HG02852 (cell line): ENCODE results near the gene EIF3L.

Source experiments
- ATAC-seq: cut with Tn5 transposase; IDR thresholded peaks from one replicate; pipeline ENCODE4 v1.9.1; 2021; ENCODE audit warnings: mild to moderate bottlenecking, moderate library complexity; ENCODE audit not compliant: unreplicated experiment

The EIF3L gene

DNA sequence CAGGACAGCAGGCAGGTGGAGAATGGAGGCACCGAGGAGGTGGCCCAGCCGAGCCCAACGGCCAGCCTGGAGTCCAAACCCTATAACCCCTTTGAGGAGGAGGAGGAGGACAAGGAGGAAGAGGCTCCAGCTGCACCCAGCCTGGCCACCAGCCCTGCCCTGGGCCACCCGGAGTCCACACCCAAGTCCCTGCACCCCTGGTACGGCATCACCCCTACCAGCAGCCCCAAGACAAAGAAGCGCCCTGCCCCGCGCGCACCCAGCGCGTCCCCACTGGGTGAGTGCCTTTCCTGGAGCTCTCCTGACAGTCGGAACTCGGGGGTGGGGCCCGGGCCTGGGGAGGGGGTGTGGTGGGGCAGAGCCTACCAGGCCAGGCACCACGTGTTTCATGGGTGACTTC lies 76.5 kb downstream of the EIF3L start:
- ATAC-seq, result no peak

- no peak for ATAC-seq
Observed at GRCh38 chr22:37926358-37926757, 77.1 kb downstream of the EIF3L start.

DNA sequence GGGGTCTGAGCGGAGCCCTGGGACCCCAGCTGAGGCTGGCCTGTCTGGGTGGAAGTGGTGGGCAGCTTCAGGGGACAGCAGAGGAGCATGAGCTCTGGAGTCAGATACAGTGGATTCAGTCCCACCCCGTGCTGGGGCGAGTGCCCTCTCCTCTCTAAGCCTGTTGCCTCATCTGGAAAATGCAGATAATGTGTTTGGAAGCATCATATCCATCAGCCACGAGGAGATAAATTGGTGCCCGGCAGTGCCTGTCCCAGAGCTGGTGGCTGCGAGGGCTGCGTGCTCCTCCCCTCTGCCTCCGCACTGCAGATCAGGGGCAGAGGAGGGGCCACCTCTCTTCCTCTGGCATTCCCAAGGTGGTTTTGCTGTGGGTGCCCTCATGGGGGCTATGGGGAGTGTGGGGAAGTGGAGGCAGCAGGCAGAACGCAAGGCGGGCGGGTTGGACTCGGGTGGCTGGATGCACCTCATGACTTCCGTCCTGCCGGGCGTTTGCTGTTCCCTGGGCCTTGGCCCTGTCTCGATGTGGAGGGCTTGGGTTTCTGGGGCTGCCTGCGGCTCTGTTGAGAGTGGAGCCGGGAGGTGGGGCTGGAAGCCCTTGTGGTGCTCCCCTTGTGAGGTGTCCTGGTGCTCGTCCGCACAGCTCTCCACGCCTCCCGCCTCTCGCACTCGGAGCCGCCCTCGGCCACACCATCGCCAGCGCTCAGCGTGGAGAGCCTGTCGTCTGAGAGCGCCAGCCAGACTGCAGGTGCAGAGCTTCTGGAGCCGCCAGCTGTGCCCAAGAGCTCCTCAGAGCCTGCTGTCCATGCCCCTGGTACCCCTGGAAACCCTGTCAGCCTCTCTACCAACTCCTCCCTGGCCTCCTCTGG lies 77.8 kb downstream of the EIF3L start:
- ATAC-seq, result no peak

DNA sequence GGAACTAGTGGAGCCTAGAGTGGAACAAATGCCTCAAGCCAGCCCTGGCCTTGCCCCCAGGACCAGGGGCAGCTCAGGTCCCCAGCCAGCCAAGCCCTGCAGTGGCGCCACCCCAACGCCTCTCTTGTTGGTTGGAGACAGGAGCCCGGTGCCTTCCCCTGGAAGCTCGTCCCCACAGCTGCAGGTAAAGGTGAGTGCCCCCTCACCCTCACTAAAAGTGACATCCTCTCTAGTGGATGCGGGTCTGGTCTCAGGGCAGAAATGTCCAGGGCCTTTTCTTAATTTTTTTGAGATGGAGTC lies 78.4 kb downstream of the EIF3L start:
- no peak for ATAC-seq

DNA sequence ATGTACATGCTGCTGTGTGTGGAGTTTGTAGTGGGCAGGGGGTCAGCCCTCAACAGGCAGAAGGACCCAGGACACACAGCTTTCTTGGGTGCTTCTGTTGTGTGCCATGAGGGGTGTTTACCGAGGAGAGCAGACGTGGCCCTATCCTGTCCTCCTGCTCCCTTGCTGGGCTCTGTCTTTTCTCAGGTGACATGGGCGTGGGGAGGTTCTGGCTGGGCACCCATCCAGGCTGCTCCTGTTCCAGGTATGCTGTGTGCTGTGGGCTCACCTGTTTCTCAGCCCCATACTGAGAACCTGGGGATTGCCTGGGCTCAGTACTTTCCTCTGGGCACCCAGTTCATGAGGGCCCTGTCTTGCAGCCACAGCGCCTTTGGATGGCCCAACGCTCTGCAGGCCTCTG lies 80.2 kb downstream of the EIF3L start:
- ATAC-seq, result no peak

GRCh38 chr22:37930270-37930951 lies 81.2 kb downstream of the EIF3L start:
- ATAC-seq, result no peak

DNA sequence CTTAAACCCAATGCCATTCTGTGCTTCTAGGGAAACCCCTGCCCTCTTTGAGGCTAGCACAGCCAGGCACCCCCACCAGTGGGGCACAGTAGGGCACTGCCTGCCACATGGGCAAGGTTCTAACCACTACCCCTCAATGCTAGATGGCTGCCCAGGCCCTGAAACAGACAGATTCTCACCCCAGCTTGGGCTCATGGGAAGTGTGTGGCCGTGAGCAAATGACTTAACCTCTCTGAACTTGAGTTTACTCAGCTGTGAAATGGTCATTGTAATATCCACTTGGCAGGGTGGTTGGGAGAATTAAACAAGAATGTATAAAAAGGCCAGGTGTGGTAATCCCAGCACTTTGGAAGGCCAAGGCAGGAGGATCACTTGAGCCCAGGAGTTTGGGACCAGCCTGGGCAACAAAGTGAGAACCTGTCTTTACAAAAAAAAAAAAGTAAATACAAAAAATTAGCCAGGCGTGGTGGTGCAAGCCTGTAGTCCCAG lies 81.8 kb downstream of the EIF3L start:
- ATAC-seq, result no peak

GRCh38 chr22:37931893-37932389 lies 82.7 kb downstream of the EIF3L start:
- no peak for ATAC-seq

DNA sequence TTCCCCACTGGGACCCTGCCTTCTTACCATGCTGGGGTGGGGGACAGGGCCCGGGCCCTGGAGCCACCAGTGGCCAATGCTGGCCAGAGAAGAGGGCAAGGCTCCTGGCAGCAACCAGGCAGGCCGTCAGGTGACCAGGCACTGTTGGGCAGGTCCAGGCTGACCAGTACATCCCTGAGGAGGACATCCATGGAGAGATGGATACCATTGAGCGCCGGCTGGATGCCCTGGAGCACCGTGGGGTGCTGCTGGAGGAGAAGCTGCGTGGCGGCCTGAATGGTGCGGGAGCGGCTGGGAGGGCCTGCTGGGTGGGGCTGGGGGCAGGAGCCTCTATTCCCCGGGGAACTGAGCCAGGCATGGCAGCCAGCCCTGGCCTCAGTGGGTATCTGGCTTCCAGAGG lies 83.2 kb downstream of the EIF3L start:
- no peak for ATAC-seq

GRCh38 chr22:37932821-37933578 lies 83.8 kb downstream of the EIF3L start:
- no peak for ATAC-seq

- ATAC-seq, result no peak
Observed at GRCh38 chr22:37933711-37934376, 84.6 kb downstream of the EIF3L start.
